ENCODE measurements around the gene SPATA2.
"Not testable (repeated sequence)": the region's sequence is repeated elsewhere in the genome, so short reads cannot be mapped to it uniquely, and the experiment has no call there.

Gene SPATA2, protein sequence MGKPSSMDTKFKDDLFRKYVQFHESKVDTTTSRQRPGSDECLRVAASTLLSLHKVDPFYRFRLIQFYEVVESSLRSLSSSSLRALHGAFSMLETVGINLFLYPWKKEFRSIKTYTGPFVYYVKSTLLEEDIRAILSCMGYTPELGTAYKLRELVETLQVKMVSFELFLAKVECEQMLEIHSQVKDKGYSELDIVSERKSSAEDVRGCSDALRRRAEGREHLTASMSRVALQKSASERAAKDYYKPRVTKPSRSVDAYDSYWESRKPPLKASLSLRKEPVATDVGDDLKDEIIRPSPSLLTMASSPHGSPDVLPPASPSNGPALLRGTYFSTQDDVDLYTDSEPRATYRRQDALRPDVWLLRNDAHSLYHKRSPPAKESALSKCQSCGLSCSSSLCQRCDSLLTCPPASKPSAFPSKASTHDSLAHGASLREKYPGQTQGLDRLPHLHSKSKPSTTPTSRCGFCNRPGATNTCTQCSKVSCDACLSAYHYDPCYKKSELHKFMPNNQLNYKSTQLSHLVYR

DNA sequence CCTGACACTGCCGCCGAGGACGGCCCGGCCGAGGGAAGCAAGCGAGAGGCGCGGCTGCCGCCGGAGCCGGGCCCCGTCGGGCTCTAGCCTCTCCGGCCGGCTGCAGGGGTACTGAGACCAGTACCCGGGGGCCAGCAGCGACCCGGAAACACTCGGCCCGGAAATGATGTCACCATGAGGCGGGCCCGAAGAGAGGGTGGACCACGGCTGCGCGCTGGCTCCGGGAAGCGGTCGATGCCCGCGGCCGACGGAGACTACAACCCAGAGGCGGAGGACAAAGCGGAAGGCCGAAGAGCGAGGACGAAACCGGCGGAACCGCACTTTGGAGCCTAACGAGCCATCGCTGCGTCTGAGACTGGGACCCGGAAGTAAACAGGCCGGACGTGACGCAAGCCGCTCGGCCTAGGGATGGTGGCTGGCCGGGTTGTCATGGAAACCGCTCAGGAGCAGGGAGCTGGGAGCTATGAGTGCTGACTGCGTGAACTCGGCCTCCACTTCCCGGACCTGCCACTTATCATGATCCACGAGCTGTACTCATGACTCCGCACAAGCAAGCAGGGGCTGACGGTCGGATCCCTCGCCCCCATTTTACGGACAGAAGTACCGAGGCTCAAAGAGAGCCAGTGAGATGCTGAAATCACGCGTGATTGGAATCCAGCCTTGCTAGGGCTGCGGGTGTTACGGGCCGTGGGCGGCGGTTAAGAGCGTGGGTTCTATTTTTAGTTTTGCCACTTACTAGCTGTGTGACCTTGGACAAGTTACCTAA lies at the start of gene SPATA2:
Gene SPATA2 (minus strand): TSS at position 150 of the 766 bp plus-strand sequence. CDS start 7,039 bp downstream, outside the sequence.
- peak; percentile 93 for DNase-seq (ENCODE audit: low read depth in 2 of 2)

DNA sequence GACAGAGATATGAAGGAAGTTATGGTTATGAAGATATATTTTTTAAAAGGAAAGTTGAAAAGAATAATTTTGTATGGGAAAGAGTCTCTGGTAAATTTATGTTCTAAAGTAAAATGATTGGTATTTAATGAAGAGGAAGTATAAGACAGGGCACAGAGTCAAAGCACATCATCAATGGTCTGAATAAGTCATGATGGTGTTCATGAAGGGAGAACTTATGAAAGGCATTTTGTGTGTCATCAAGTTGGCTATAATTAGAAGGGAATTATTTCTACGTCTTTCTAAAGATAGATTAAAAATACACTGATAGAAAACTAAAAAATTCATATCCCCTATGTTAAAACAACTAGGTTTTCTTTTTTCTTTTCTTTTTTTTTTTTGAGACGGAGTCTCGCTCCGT lies 46.1 kb upstream of the SPATA2 start:
- DNase-seq (ENCODE audit: low read depth in 2 of 2): no peak

DNA sequence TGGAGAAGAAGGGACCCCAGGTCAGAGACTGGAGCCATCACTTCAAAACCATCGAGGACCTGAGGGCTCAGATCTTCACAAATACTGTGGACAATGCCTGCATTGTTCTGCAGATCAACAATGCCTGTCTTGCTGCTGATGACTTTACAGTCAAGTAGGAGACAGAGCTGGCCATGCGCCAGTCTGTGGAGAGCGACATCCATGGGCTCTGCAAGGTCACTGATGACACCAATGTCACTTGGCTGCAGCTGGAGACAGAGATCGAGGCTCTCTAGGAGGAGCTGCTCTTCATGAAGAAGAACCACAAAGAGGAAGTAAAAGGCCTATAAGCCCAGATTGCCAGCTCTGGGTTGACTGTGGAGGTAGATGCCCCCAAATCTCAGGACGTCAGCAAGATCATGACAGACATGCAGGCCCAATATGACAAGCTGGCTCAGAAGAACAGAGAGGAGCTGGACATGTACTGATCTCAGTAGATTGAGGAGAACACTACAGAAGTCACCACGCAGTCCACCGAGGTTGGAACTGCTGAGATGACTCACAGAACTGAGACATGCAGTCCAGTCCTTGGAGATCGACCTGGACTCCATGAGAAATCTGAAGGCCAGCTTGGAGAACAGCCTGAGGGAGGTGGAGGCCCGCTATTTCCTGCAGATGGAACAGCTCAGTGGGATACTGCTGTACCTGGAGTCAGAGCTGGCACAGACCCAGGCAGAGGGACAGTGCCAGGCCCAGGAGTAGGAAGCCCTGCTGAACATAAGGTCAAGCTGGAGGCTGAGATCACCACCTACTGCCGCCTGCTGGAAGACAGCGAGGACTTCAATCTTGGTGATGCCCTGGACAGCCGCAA lies 42.0 kb upstream of the SPATA2 start:
- DNase-seq (ENCODE audit: low read depth in 2 of 2): not testable (repeated sequence)

DNA sequence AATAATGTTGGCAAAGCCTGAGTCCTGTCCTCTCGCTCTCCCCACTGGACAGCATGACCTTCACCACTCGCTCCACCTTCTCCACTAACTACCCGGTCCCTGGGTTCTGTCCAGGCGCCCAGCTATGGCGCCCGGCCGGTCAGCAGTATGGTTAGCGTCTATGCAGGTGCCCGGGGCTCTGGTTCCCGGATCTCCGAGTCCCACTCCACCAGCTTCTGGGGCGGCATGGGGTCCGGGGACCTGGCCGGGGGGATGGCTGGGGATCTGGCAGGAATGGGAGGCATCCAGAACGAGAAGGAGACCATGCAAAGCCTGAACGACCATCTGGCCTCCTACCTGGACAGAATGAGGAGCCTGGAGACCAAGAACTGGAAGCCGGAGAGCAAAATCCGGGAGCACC lies 41.4 kb upstream of the SPATA2 start:
- DNase-seq (ENCODE audit: low read depth in 2 of 2): no peak

DNA sequence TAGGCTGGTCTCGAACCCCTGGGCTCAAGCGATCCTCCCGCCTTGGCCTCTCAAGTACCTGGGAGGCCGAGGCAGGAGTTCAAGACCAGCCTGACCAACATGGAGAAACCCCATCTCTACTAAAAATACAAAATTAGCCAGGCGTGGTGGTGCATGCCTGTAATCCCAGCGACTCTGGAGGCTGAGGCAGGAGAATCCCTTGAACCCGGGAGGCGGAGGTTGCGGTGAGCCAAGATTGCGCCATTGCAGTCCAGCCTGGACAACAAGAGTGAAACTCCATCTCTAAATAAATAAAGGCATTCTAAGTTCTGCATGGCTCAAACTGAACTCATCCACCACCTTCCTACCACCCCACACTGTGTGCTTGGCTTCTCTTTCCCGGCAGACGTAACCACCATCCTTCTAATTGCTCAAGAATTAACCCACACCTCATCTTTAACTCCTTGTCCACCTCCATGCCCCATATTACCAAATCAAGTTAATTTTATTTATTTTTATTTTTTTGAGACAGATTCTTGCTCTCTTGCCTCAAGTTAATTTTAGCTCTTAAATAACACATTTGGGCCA lies 40.6 kb upstream of the SPATA2 start:
- DNase-seq (ENCODE audit: low read depth in 2 of 2): not testable (repeated sequence)

DNA sequence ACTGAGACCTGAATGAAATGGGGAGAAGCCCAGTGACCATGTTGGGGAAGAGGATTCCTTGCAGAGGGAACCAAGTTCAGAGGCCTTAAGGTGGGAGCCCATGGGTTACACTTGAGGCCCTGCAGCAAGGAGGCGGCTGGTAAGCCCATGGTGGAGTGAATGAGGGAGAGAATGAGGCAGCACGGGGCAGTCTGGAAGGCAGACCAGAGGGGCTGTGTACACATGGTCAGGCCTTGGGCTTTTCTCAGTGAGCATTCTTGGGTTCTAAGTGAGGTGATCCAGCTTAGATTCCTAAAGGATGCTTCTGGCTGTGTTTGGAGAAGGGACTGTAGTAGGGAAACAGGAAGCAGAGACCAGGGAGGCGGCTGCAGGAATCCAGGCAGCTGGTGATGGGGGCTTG lies 39.8 kb upstream of the SPATA2 start:
- no peak for DNase-seq (ENCODE audit: low read depth in 2 of 2)

DNA sequence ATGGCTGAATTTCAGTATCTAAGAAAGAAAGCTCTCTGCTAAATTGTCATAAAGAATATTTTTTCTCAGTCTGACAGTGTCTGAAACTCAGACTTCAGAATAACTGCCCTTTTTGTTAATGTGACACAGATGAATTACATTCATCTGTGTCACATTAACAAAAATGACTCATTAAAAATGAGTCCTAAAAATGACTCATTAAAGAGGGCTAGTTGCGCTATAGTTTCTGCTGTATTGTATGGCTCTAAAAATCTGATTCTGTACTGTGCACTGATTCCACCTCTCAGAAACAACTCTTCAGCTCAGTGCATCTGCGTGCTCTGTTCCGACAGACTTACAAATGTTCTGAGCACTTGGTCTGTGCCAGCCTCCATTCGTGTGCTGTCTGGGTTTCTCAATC lies 35.8 kb upstream of the SPATA2 start:
- no peak for DNase-seq (ENCODE audit: low read depth in 2 of 2)

DNA sequence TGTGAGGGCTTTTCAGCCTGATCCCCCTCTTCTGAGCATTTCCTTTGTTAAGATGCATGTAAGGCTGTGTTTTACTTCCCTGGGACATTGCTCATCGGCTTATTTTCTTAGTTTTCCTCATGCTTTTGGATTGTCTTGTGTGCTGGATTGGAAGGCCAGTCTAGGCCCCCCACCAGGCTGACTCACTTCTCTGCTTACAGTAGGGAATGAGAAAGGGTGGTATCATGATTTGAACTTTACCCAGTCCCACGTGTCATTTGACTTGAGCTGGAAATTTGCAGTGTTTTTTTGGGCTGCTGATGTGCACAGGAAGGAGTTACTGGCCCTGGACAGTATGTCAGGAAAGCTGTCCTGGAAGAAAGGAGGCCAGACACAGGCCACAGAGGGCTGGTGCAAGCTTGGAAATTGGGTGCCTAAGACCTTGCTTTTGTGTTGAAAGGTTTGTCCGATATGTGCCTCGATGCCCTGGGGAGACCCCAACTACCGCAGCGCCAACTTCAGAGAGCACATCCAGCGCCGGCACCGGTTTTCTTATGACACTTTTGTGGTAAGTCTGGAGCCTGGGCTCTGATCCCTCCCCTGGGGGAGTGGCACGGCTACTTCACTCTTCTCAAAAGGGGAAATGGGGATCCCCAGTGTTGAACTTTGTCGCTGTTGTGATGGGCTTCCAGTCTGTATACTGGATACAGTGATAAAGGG lies 33.6 kb upstream of the SPATA2 start:
- no peak for DNase-seq (ENCODE audit: low read depth in 2 of 2)

DNA sequence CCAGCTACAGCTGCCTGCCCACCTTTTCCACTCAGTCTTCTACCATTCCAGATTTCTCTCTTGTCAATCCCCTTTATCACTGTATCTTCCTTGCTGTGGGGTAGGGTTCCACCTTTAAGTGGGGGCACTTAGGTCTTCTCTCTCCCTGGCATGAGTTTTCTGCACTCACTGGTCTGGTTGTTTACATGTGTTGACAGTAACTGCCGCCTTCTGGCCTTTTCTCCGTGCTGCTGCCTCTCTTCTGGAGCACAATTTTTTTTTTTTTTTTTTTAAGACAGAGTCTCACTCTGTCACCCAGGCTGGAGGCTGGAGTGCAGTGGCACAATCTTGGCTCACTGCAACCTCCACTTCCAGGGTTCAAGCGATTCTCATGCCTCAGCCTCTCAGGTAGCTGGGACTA lies 32.8 kb upstream of the SPATA2 start:
- DNase-seq (ENCODE audit: low read depth in 2 of 2): no peak

DNA sequence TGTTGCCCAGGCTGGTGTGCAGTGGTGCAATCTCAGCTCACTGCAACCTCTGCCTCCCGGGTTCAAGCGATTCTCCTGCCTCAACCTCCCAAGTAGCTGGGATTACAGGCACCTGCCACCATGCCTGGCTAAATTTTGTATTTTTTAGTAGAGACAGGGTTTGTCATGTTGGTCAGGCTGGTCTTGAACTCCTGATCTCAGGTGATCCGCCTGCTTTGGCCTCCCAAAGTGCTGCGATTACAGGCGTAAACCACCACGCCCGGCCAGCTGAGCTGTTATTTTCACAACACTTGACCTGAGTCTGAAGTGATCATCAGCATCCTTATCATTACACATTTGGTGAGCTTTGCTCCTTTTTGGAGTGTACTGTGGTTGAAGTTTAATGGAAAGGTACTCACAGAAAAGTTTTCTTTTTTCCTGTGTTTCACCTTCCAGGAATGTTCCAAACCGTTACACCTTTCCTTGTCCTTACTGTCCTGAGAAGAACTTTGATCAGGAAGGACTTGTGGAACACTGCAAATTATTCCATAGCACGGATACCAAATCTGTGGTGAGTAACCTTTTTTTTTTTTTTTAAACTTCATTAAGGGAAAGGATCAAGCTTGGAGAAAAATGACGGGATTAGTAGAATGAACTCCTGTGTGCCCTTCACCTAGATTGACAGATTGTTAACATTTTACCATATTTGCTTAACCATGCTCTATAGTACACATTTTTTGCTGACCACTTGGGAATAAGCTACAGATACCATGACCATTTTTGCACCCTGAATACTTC lies 30.6 kb upstream of the SPATA2 start:
- DNase-seq (ENCODE audit: low read depth in 2 of 2): no peak

DNA sequence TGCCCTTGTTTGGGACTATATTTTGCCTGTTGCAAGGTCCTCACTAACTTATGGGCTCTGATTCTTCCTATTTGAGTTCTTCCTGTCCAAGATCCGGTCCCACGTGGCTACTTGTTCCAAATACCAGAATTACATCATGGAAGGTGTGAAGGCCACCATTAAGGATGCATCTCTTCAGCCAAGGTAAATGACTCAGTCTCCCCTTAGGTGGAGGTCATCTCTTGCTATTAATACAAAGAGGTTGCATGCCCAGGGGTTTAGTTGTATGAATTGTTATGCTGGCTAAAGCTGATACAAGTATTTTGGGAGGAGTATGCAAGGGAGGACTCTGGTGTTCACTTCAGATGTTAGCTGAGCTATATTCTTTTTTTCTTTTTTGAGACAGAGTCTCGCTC lies 30.0 kb upstream of the SPATA2 start:
- no peak for DNase-seq (ENCODE audit: low read depth in 2 of 2)

DNA sequence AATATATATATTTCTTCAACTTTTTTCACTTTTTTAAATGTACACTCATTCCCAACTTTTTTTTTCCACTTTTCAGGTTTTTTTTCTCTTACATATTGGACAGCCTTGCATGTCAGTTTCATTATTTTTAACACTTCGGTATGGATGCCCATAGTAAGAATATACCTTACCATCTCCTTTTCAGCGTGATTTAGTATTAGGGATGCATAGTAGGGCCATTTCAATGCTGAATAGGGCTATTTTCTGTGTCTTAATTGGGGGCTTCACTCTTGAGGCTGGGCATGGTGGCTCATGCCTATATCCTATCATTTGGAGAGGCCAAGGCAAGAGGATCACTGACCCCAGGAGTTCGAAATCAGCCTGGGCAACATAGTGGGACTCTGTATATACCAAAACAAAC lies 27.6 kb upstream of the SPATA2 start:
- DNase-seq (ENCODE audit: low read depth in 2 of 2): no peak

DNA sequence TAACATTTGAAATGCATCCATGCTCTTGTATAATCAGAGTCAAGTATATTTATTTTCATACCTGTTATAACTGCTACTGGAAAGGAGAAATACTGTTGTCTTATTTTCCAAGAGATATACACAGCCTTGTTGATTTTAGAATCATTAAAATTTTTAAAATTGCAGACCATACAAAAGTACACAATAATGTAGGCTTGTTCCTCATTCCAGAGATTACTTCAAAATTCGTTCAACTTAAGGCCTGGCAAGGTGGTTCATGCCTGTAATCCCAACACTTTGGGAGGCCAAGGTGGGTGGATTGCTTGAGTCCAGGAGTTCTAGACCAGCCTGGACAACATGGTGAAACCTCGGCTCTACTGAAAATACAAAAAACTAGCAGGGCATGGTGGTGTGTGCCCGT lies 27.0 kb upstream of the SPATA2 start:
- no peak for DNase-seq (ENCODE audit: low read depth in 2 of 2)

DNA sequence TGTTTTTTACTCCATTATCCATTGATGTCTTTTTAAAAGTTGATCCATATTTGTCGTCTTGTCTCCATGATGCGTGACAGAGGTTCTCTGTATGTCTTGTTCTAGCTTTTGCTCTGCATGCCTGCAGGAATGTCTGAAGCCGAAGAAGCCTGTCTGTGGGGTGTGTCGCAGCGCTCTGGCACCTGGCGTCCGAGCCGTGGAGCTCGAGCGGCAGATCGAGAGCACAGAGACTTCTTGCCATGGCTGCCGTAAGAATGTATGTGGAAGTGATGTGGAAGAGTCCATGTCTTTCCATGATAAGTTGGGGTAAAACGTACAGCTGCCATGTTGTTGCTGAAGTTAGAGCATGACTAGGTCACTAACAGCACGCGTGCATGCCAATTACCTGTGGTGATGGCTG lies 26.1 kb upstream of the SPATA2 start:
- DNase-seq (ENCODE audit: low read depth in 2 of 2): no peak

DNA sequence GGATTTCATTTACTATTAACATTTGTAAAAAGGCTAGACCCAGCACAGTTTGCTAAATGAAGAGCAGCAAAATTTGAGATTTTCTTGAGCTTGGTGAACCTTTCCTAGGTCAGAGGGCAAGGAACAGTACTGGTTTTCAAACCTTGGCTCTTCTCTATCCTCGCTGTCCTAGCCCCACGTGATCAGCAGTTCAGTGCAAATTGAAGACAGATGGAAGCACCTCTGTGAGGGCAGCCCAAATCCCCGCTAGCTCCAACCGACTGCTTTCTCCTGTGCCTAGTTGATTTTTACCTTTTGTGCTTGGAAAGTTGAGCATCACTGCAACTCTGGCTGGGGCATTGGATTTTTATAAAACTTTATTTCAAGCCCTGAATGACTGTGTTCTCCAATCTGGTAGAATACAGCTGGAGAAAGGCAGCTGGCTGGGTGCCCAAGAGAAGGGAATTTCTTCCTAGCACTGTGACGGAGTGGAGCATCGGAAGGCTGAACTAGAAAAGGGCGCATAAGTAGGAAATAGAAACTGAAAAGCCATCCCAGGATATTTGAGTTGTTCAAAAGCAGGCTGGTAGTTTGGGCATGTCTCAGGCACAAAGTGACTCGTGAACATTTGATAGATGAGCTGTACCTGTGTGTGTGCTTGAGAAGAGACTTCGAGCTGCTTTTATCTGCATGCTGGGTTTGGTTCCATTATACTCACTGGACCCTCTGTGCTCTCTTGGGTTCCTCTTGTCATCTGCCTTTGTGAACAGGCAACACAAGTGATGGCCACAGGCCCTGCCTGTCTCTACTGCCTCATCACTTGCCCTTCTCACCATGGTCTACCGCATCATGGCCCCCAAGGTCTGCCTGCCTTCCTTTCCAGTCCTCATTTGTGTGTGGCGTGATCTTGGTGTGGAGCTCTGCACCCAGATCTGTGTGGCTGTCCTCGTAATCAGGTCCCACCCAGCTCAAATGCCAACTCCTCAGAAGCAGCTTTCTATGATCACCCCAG lies 23.1 kb upstream of the SPATA2 start:
- no peak for DNase-seq (ENCODE audit: low read depth in 2 of 2)

DNA sequence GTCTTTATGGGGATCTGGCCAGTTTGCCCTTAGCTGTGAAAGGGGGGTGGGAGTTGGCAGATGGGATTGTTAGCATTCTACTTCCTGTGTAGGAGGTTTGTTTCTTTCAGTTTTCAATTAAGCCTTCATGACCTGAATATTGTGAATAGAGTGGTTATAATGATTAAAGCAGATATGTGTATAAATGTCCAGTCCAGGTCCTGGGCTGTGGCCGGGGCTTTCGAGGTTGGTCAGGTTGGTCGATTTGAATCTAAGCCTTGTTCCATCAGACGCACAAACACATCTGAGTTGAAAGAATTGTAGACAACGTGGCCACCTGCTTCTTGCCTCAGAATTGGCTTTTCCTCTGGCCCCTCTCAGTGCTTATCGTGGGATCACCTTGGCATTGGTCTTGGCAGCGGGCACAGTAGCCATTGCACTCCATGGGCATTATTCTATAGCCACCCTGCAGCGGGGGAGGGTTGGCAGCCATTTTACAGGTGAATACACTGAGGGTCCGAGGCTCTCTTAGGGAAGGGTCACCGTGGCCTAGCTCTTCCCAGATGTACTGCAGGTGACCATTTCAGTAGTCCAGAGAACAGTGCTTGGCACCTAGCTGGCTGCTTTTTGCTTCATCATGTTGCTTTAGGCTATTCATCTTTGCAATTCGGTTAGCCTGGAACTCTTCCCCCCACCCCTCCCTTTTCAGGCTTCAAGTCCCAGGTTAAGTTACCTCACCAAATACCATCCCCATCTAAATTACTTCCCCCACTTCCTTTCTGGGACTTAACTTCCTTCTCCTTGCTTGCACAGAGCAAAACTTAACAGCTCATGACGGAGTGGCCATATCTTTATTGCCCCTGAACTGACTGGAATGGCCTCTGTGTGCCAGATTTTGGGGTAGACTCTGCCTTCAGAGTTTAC lies 21.9 kb upstream of the SPATA2 start:
- DNase-seq (ENCODE audit: low read depth in 2 of 2): no peak

DNA sequence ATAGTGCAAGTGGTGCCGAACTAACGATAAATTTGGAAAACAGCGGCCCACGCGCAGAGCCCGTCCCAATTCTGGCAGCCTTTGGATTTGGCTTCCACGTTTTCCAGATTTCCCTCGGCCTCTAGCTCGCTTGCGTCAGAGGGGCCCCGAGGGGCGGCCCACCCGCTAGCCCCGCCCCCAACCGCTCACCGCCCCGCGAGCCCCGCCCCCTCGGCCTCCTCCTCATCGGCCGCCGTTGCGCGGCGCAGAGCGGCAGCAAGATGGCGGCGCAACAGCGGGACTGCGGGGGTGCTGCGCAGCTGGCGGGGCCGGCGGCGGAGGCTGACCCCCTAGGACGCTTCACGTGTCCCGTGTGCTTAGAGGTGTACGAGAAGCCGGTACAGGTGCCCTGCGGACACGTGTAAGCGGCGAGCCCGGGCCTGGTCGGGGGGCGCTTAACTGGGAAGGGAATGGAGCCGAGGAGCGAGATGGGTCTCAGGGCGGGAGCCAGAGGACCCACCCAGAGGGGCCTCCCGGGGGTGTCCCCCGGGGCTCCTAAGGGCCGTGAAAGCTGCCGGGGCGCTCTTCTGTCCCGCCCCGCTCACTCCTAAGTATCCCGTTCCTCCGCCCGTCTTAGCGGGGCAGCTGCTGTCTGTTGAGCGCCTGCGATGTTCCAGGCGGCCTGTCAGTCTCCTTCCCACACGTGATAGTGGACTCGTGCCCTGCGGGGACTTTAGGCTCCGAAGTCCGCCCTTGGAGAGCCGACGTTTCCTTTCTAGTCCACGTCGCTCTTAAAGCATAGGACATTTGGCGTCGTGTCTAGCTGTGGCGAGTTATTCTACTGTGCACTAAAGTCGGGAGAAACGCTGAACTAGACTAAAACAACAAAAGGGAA lies 21.1 kb upstream of the SPATA2 start, which contains the start of gene RNF114:
Gene RNF114 (plus strand): TSS at position 245 of the 874 bp plus-strand sequence. CDS start 16 bp downstream, at position 261.
- DNase-seq (ENCODE audit: low read depth in 2 of 2): peak; percentile 89 to 93

Measured in stimulated activated CD4-positive, alpha-beta T cell treated with anti-CD3 and anti-CD28 coated beads, Interleukin-4, amount 100 ng/mL, for 48 hours (primary cell).